ENCODE results near the gene FLCN.
"Not testable (repeated sequence)": the region's sequence is repeated elsewhere in the genome, so short reads cannot be mapped to it uniquely, and the experiment has no call there.

Gene FLCN

GRCh38 chr17:17237026-17237799 is at the start of gene FLCN:
FLCN (minus strand) TSS chr17:17237168; CDS start chr17:17228137, 9,031 bp downstream.
- DNase-seq (ENCODE audit: low read depth in 2 of 2), result peak; percentile 78 to 84

- no peak for DNase-seq (ENCODE audit: low read depth in 2 of 2)
Measured at GRCh38 chr17:17285951-17286350, 49.0 kb upstream of the FLCN start.

- DNase-seq (ENCODE audit: low read depth in 2 of 2), result peak; percentile 93 to 95
Measured at GRCh38 chr17:17280613-17281549, 43.9 kb upstream of the FLCN start, which contains the start of gene COPS3. COPS3 (minus strand) TSS chr17:17281246; CDS start chr17:17281186, 60 bp downstream.

- DNase-seq (ENCODE audit: low read depth in 2 of 2), result no peak
Measured at GRCh38 chr17:17279316-17279715, 42.3 kb upstream of the FLCN start.

GRCh38 chr17:17277431-17277830 is 40.5 kb upstream of the FLCN start:
- DNase-seq (ENCODE audit: low read depth in 2 of 2), result not testable (repeated sequence)

GRCh38 chr17:17275971-17276370 is 39.0 kb upstream of the FLCN start:
- DNase-seq (ENCODE audit: low read depth in 2 of 2), result no peak

- DNase-seq (ENCODE audit: low read depth in 2 of 2), result no peak
Measured at GRCh38 chr17:17269926-17270773, 33.2 kb upstream of the FLCN start.

- DNase-seq (ENCODE audit: low read depth in 2 of 2), result no peak
Measured at GRCh38 chr17:17264430-17264829, 27.5 kb upstream of the FLCN start.

- no peak for DNase-seq (ENCODE audit: low read depth in 2 of 2)
Measured at GRCh38 chr17:17258998-17259397, 22.0 kb upstream of the FLCN start.

GRCh38 chr17:17258011-17258410 is 21.0 kb upstream of the FLCN start:
- no peak for DNase-seq (ENCODE audit: low read depth in 2 of 2)

GRCh38 chr17:17256316-17256715 is 19.3 kb upstream of the FLCN start:
- no peak for DNase-seq (ENCODE audit: low read depth in 2 of 2)

GRCh38 chr17:17255689-17256088 is 18.7 kb upstream of the FLCN start:
- not testable (repeated sequence) for DNase-seq (ENCODE audit: low read depth in 2 of 2)

GRCh38 chr17:17254036-17254435 is 17.1 kb upstream of the FLCN start:
- no peak for DNase-seq (ENCODE audit: low read depth in 2 of 2)

GRCh38 chr17:17253406-17253805 is 16.4 kb upstream of the FLCN start:
- DNase-seq (ENCODE audit: low read depth in 2 of 2), result no peak

- DNase-seq (ENCODE audit: low read depth in 2 of 2), result no peak
Measured at GRCh38 chr17:17252149-17252661, 15.2 kb upstream of the FLCN start.

- DNase-seq (ENCODE audit: low read depth in 2 of 2), result no peak
Measured at GRCh38 chr17:17246879-17247278, 9.9 kb upstream of the FLCN start.

- DNase-seq (ENCODE audit: low read depth in 2 of 2), result no peak
Measured at GRCh38 chr17:17243163-17243562, 6.2 kb upstream of the FLCN start.

GRCh38 chr17:17242246-17242645 is 5.3 kb upstream of the FLCN start:
- DNase-seq (ENCODE audit: low read depth in 2 of 2), result no peak

- no peak for DNase-seq (ENCODE audit: low read depth in 2 of 2)
Measured at GRCh38 chr17:17241656-17242055, 4.7 kb upstream of the FLCN start.

- DNase-seq (ENCODE audit: low read depth in 2 of 2), result no peak
Measured at GRCh38 chr17:17239832-17240231, 2.9 kb upstream of the FLCN start.

GRCh38 chr17:17236295-17237025 is 508 bp downstream of the FLCN start:
- no peak for DNase-seq (ENCODE audit: low read depth in 2 of 2)

All from activated CD8-positive, alpha-beta memory T cell treated with anti-CD3 and anti-CD28 coated beads for 4 hours (primary cell).